MM.1S (cell line): ENCODE data around the gene COLGALT1.

Source experiments
- EZH2 ChIP-seq: fragments of 300-600 bp; sonication (generic); optimal IDR thresholded peaks from 2 replicates; pipeline ENCODE3; 2017; ENCODE audit warnings: low read depth, mild to moderate bottlenecking, antibody characterized with exemption, low read length, mixed read lengths
- TF ChIP-seq, protein P1 (sequence below): fragments of 300-600 bp; sonication (generic); IDR thresholded peaks from 2 replicates; pipeline ENCODE4 v1.5.1; 2016; ENCODE audit warnings: antibody characterized with exemption, low read length, mixed read lengths

GRCh38 chr19:17520865-17521264, 34.6 kb upstream of the COLGALT1 start:
- no peak for TF ChIP-seq EZH2
- TF ChIP-seq, protein P1, sequence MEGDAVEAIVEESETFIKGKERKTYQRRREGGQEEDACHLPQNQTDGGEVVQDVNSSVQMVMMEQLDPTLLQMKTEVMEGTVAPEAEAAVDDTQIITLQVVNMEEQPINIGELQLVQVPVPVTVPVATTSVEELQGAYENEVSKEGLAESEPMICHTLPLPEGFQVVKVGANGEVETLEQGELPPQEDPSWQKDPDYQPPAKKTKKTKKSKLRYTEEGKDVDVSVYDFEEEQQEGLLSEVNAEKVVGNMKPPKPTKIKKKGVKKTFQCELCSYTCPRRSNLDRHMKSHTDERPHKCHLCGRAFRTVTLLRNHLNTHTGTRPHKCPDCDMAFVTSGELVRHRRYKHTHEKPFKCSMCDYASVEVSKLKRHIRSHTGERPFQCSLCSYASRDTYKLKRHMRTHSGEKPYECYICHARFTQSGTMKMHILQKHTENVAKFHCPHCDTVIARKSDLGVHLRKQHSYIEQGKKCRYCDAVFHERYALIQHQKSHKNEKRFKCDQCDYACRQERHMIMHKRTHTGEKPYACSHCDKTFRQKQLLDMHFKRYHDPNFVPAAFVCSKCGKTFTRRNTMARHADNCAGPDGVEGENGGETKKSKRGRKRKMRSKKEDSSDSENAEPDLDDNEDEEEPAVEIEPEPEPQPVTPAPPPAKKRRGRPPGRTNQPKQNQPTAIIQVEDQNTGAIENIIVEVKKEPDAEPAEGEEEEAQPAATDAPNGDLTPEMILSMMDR: no peak
